Vagina (tissue), 2 donors: ENCODE results near the gene PTGR2.

Experiments
- POLR2A ChIP-seq, 2 donors: fragments of 450-650 bp; IDR thresholded peaks; one replicate each; pipeline ENCODE4 v1.6.1; 2017; ENCODE audit warnings: antibody characterized with exemption in 2 of 2, mild to moderate bottlenecking in 2 of 2, moderate library complexity in 2 of 2
- POLR2AphosphoS5 ChIP-seq, 2 donors: sonication (generic); formaldehyde crosslinking; IDR thresholded peaks; one replicate each; pipeline ENCODE4 v1.9.0; 2017; ENCODE audit warnings: antibody characterized with exemption in 2 of 2, mild to moderate bottlenecking in 2 of 2, low read depth in 1 of 2; ENCODE audit not compliant: insufficient read depth in 1 of 2

- no peak for TF ChIP-seq POLR2A (IDR thresholded peaks at IDR 0.05)
- no peak for TF ChIP-seq POLR2AphosphoS5 (IDR thresholded peaks at IDR 0.05; ENCODE audit: insufficient read depth in 1 of 2, low read depth in 1 of 2)
Measured at GRCh38 chr14:73846947-73847346, 4.7 kb upstream of the PTGR2 start.
